Fibroblast of skin of scalp (primary cell): ENCODE data around the gene LSM2. TPM values are rescaled to one million over a fixed set of nuclear protein-coding genes. Genes with fewer than 3 reads are reported as not detected.
"Not testable (repeated sequence)": the region's sequence is repeated elsewhere in the genome, so short reads cannot be mapped to it uniquely, and the experiment has no call there.

ENCODE experiments used
- DNase-seq: peaks from one replicate; pipeline ENCODE4 v3.0.0-alpha.2; 2013
- polyA plus RNA-seq, 2 experiments: library from polyadenylated mRNA; unstranded; fragments of 120-200 nt; gene quantifications; one replicate each; pipeline ENCODE4 v1.2.1, GENCODE V29; 2013; ENCODE audit not compliant: insufficient read length in 2 of 2

The LSM2 gene
- polyA plus RNA-seq (2013, experiment 1 of 2; ENCODE audit: insufficient read length) = 55.2 TPM
- 55.6 TPM for polyA plus RNA-seq (2013, experiment 2 of 2; ENCODE audit: insufficient read length)

- DNase-seq = peak; percentile 97
Observed at GRCh38 chr6:31806470-31807272, at the start of gene LSM2. LSM2 (minus strand) TSS chr6:31806966; CDS start chr6:31806757, 209 bp downstream.

GRCh38 chr6:31851980-31852718 lies 45.4 kb upstream of the LSM2 start:
- not testable (repeated sequence) for DNase-seq

GRCh38 chr6:31851485-31851832 lies 44.7 kb upstream of the LSM2 start:
- DNase-seq = no peak

GRCh38 chr6:31850765-31851484 lies 44.2 kb upstream of the LSM2 start:
- DNase-seq = no peak

GRCh38 chr6:31847276-31847978 lies 40.7 kb upstream of the LSM2 start:
- no peak for DNase-seq

GRCh38 chr6:31844507-31844906 lies 37.7 kb upstream of the LSM2 start:
- DNase-seq = no peak

GRCh38 chr6:31842053-31842452 lies 35.3 kb upstream of the LSM2 start:
- DNase-seq = no peak

GRCh38 chr6:31839779-31840126 lies 33.0 kb upstream of the LSM2 start:
- DNase-seq = not testable (repeated sequence)

- no peak for DNase-seq
Observed at GRCh38 chr6:31838968-31839367, 32.2 kb upstream of the LSM2 start.

GRCh38 chr6:31838114-31838553 lies 31.4 kb upstream of the LSM2 start:
- not testable (repeated sequence) for DNase-seq

GRCh38 chr6:31837369-31838113 lies 30.8 kb upstream of the LSM2 start:
- no peak for DNase-seq

GRCh38 chr6:31836474-31837368 lies 30.0 kb upstream of the LSM2 start:
- no peak for DNase-seq

- no peak for DNase-seq
Observed at GRCh38 chr6:31836047-31836473, 29.3 kb upstream of the LSM2 start.

GRCh38 chr6:31834367-31835250 lies 27.8 kb upstream of the LSM2 start:
- DNase-seq = peak; percentile 89

- no peak for DNase-seq
Observed at GRCh38 chr6:31831350-31832215, 24.8 kb upstream of the LSM2 start.

GRCh38 chr6:31830886-31831335 lies 24.1 kb upstream of the LSM2 start:
- no peak for DNase-seq

GRCh38 chr6:31829633-31830283 lies 23.0 kb upstream of the LSM2 start:
- DNase-seq = peak; percentile 58
